ENCODE measurements around the gene SYNPO2.

DNA sequence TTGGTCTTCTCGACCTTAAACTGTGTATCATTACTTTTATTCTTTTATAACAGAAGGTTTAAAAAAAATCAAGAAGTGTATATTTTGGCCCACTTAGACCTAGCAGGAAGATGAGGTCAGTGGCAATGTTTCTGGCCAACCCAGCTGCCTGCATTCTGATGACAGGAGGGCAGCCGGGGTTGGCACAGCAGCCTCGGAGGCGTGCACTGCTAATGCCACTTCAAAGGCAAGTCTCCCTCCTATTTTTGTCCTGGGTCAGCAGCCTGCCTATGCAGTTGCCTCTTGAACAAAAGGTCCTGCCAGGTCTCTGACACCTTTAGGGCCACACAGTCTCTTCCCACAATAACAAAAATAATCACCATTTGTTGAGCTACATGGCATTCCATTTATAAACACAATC lies 157.6 kb downstream of the SYNPO2 start:
- TF ChIP-seq CTCF (IDR thresholded peaks at IDR 0.05 in 4 of 5, conservative IDR thresholded peaks at IDR 0.05 in 1 of 5) (no peak), POLR2A (IDR thresholded peaks at IDR 0.05) (peak; percentile 37 to 41)

All from gastrocnemius medialis (tissue), 4 donors.